H9 (cell line): ENCODE measurements around the gene GRID1. TPM values are rescaled to one million over a fixed set of nuclear protein-coding genes. Genes with fewer than 3 reads are reported as not detected.

ENCODE experiments used
- DNase-seq: peaks from one replicate; pipeline ENCODE4 v3.0.0-alpha.2; 2017
- H2AFZ ChIP-seq: one replicate; pipeline ENCODE4 v1.6.1; 2013; ENCODE audit warnings: mild to moderate bottlenecking, low read length, control low read depth, moderate library complexity
- H2AK5ac ChIP-seq: 2 replicates; pipeline ENCODE4 v1.6.1; 2013; ENCODE audit warnings: low read length, control low read depth, mixed read lengths; ENCODE audit not compliant: insufficient read length
- H2BK120ac ChIP-seq: one replicate; pipeline ENCODE4 v1.6.1; 2013; ENCODE audit warnings: low read depth, mild to moderate bottlenecking, low read length, control low read depth, inconsistent platforms; ENCODE audit not compliant: poor library complexity, severe bottlenecking
- H2BK12ac ChIP-seq: 2 replicates; pipeline ENCODE4 v1.6.1; 2013; ENCODE audit warnings: low read length, control low read depth, mixed read lengths, low read depth; ENCODE audit not compliant: insufficient read length
- H2BK15ac ChIP-seq: 2 replicates; pipeline ENCODE4 v1.6.1; 2013; ENCODE audit warnings: low read depth, low read length, control low read depth
- H2BK20ac ChIP-seq: one replicate; pipeline ENCODE4 v1.6.1; 2013; ENCODE audit warnings: low read depth, mild to moderate bottlenecking, low read length, control low read depth, inconsistent platforms; ENCODE audit not compliant: poor library complexity, severe bottlenecking
- H2BK5ac ChIP-seq: 2 replicates; pipeline ENCODE4 v1.6.1; 2013; ENCODE audit warnings: low read length, control low read depth, mixed read lengths; ENCODE audit not compliant: insufficient read length
- H3K14ac ChIP-seq: 2 replicates; pipeline ENCODE4 v1.6.1; 2013; ENCODE audit warnings: low read length, control low read depth; ENCODE audit not compliant: insufficient read depth
- H3K18ac ChIP-seq: 2 replicates; pipeline ENCODE4 v1.6.1; 2013; ENCODE audit warnings: low read depth, mild to moderate bottlenecking, mixed read lengths, low read length, control low read depth; ENCODE audit not compliant: insufficient read length
- H3K23ac ChIP-seq: 2 replicates; pipeline ENCODE4 v1.6.1; 2013; ENCODE audit warnings: low read length, control low read depth, mixed read lengths, low read depth; ENCODE audit not compliant: insufficient read length
- H3K23me2 ChIP-seq: 2 replicates; pipeline ENCODE4 v1.6.1; 2013; ENCODE audit warnings: low read depth, mild to moderate bottlenecking, mixed read lengths, low read length, control low read depth; ENCODE audit not compliant: insufficient read length, poor library complexity, severe bottlenecking
- H3K27ac ChIP-seq: 2 replicates; pipeline ENCODE4 v1.5.1; 2013; ENCODE audit warnings: low read length, control low read depth, mixed read lengths, low read depth; ENCODE audit not compliant: insufficient read length
- H3K27me3 ChIP-seq: 2 replicates; pipeline ENCODE4 v1.6.1; 2013; ENCODE audit warnings: low read length, control low read depth, inconsistent platforms; ENCODE audit not compliant: insufficient read depth
- H3K4ac ChIP-seq: 2 replicates; pipeline ENCODE4 v1.6.1; 2013; ENCODE audit warnings: low read depth, mild to moderate bottlenecking, control low read depth, inconsistent platforms, low read length, moderate library complexity
- H3K4me1 ChIP-seq: 2 replicates; pipeline ENCODE4 v1.6.1; 2013; ENCODE audit warnings: low read length, control low read depth, inconsistent platforms; ENCODE audit not compliant: insufficient read depth
- H3K4me2 ChIP-seq: 2 replicates; pipeline ENCODE4 v1.6.1; 2013; ENCODE audit warnings: low read length, control low read depth, mixed read lengths; ENCODE audit not compliant: insufficient read length, insufficient read depth
- H3K56ac ChIP-seq: 2 replicates; pipeline ENCODE4 v1.6.1; 2013; ENCODE audit warnings: low read depth, mild to moderate bottlenecking, mixed read lengths, low read length, control low read depth; ENCODE audit not compliant: insufficient read length
- H3K79me1 ChIP-seq: 2 replicates; pipeline ENCODE4 v1.6.1; 2013; ENCODE audit warnings: low read depth, mild to moderate bottlenecking, moderate library complexity, low read length, control low read depth, inconsistent platforms; ENCODE audit not compliant: insufficient read depth, poor library complexity, severe bottlenecking
- H3K79me2 ChIP-seq: 2 replicates; pipeline ENCODE4 v1.6.1; 2013; ENCODE audit warnings: low read length, control low read depth, inconsistent platforms; ENCODE audit not compliant: insufficient read depth
- H3K9ac ChIP-seq: 2 replicates; pipeline ENCODE4 v1.6.1; 2013; ENCODE audit warnings: low read length, control low read depth, mixed read lengths; ENCODE audit not compliant: insufficient read length; ENCODE audit errors: extremely low read depth
- H3K9me3 ChIP-seq: one replicate; pipeline ENCODE4 v1.6.1; 2013; ENCODE audit warnings: low read depth, low read length, inconsistent platforms; ENCODE audit not compliant: control insufficient read depth
- H3T11ph ChIP-seq: one replicate; pipeline ENCODE4 v1.6.1; 2013; ENCODE audit warnings: mild to moderate bottlenecking, low read length, control low read depth, inconsistent platforms
- H4K20me1 ChIP-seq: one replicate; pipeline ENCODE4 v1.6.1; 2013; ENCODE audit not compliant: control insufficient read depth, insufficient read length, insufficient read depth
- H4K5ac ChIP-seq: 2 replicates; pipeline ENCODE4 v1.6.1; 2013; ENCODE audit warnings: low read depth, mild to moderate bottlenecking, mixed read lengths, low read length, control low read depth; ENCODE audit not compliant: insufficient read length
- H4K8ac ChIP-seq: replicated peaks from 2 replicates; pipeline ENCODE4 v1.6.1; 2013; ENCODE audit warnings: low read length, control low read depth, mixed read lengths, low read depth; ENCODE audit not compliant: insufficient read length
- H4K91ac ChIP-seq: 2 replicates; pipeline ENCODE4 v1.6.1; 2013; ENCODE audit warnings: low read depth, mild to moderate bottlenecking, moderate library complexity, mixed read lengths, low read length, control low read depth; ENCODE audit not compliant: insufficient read length
- H3K27ac Mint-ChIP-seq, 3 experiments: 2 replicates in 2 of 3; 3 replicates in 1 of 3; pipeline ENCODE4 v1.8.0; 2020 to 2021; ENCODE audit warnings: mixed read lengths in 3 of 3, mild to moderate bottlenecking in 1 of 3, moderate library complexity in 1 of 3
- H3K27me3 Mint-ChIP-seq: 2 replicates; pipeline ENCODE4 v1.8.0; 2021; ENCODE audit warnings: low read depth, mild to moderate bottlenecking, moderate library complexity, mixed read lengths
- H3K36me3 Mint-ChIP-seq, 3 experiments: 2 replicates in 2 of 3; 3 replicates in 1 of 3; pipeline ENCODE4 v1.8.0; 2020 to 2021; ENCODE audit warnings: low read depth in 3 of 3, mixed read lengths in 3 of 3; ENCODE audit not compliant: insufficient read depth in 1 of 3
- H3K4me1 Mint-ChIP-seq, 2 experiments: 2 replicates each; pipeline ENCODE4 v1.8.0; 2020; ENCODE audit warnings: mixed read lengths in 2 of 2
- H3K4me3 Mint-ChIP-seq, 2 experiments: 2 replicates in 1 of 2; 3 replicates in 1 of 2; pipeline ENCODE4 v1.8.0; 2020 to 2021; ENCODE audit warnings: mild to moderate bottlenecking in 2 of 2, mixed read lengths in 2 of 2, moderate library complexity in 1 of 2
- H3K9me3 Mint-ChIP-seq, 2 experiments: 2 replicates in 1 of 2; 3 replicates in 1 of 2; pipeline ENCODE4 v1.8.0; 2020; ENCODE audit warnings: mild to moderate bottlenecking in 2 of 2, mixed read lengths in 2 of 2, moderate library complexity in 1 of 2
- CTCF ChIP-seq: fragments of 200-600 bp; sonication (generic); conservative IDR thresholded peaks from 3 replicates; pipeline ENCODE4 v1.8.0; 2021; ENCODE audit warnings: antibody characterized with exemption, mild to moderate bottlenecking
- WGBS: extraction: QIAGEN DNeasy Blood & Tissue Kit; methylation state at CpG from one replicate; pipeline ENCODE4 v1.1.7; 2013; ENCODE audit warnings: missing lambda C conversion rate, low lambda C conversion rate, mixed read lengths; ENCODE audit not compliant: insufficient read length; ENCODE audit errors: extremely low coverage; 5-methylcytosine and 5-hydroxymethylcytosine counted together
- total RNA-seq: library from RNA; stranded (reverse); gene quantifications from 2 replicates; pipeline ENCODE4 v1.2.1, GENCODE V29; 2021

GRID1 gene
- total RNA-seq, 1 experiment from 2014 or later, result 0.35 TPM

GRCh38 chr10:86123715-86124114 is 242.9 kb downstream of the GRID1 start:
- Histone ChIP-seq H4K5ac (no peak overlapping the region), H3K18ac (no peak overlapping the region), H3K79me1 (no peaks in the 10 kb centered on the region), H3K27me3 (no peaks in the 10 kb centered on the region), H3K4me2 (no peak overlapping the region), H2BK5ac (no peak overlapping the region), H2BK20ac (no peak overlapping the region), H4K20me1 (no peaks in the 10 kb centered on the region), H2AFZ (no peak overlapping the region), H3K23me2 (no peaks in the 10 kb centered on the region), H4K91ac (no peak overlapping the region), H3K27ac (no peak overlapping the region), H3K9me3 (no peaks in the 10 kb centered on the region), H3K9ac (no peak overlapping the region), H3K4me1 (no peaks in the 10 kb centered on the region), H2BK12ac (no peak overlapping the region), H2AK5ac (no peak overlapping the region), H3K56ac (no peak overlapping the region), H2BK15ac (no peak overlapping the region), H3K79me2 (no peaks in the 10 kb centered on the region), H2BK120ac (no peak overlapping the region), H4K8ac (no peak overlapping the region), H3K14ac (no peak overlapping the region), H3T11ph (no peak overlapping the region), H3K23ac (no peak overlapping the region), H3K4ac (no peak overlapping the region)
- H3K27me3 Mint-ChIP-seq, result no peaks in the 10 kb centered on the region; the same call in none of the 2 replicates
- no peak for DNase-seq
- no peak overlapping the region; a peak in 1 of 7 replicates for H3K27ac Mint-ChIP-seq
- H3K36me3 Mint-ChIP-seq, result no peaks in the 10 kb centered on the region
- H3K4me3 Mint-ChIP-seq, result no peak overlapping the region
- TF ChIP-seq CTCF, result no peak
- H3K9me3 Mint-ChIP-seq, result no peaks in the 10 kb centered on the region
- peaks cover 3 to 6% of the 10 kb centered on the region in 2 experiments; a peak in 3 of 4 replicates for H3K4me1 Mint-ChIP-seq
- WGBS, result no CpG with 5 or more reads among the region's 6 CpGs
